ENCODE measurements around the gene KHK.

DNA sequence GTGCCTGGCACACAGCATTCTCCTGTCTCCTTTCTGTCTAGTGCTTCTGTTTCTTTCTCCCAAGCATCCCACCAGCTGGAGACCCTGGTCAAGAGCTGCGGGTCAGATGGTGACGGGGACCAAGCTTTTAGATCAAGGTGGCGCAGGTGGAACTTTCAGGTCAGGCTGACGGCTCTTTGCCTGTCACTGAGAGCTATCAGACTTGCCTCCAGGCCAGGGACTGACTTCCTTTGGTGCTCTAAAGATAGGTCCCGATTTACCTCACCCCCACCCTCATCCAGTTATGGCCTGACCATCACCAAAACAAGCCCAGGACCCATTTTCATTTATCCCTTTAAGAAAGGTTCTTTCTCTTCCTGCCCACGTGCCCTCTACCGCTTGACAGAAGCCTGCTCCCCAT is 9.3 kb upstream of the KHK start:
- TF ChIP-seq POLR2A (IDR thresholded peaks at IDR 0.05; ENCODE audit: low read length) (no peak), GATA1 (IDR thresholded peaks at IDR 0.05; ENCODE audit: low read depth, low read length) (no peak)

All from erythroblast (primary cell).